Neural crest cell (in vitro differentiated cells): ENCODE measurements around the gene PHTF2. TPM values are rescaled to one million over a fixed set of nuclear protein-coding genes. Genes with fewer than 3 reads are reported as not detected.

Source experiments
- DNase-seq: peaks from one replicate; pipeline ENCODE4 v3.0.0; 2021; ENCODE audit warnings: low read depth, mixed read lengths, low spot score
- H3K27ac Mint-ChIP-seq: one replicate; pipeline ENCODE4 v1.8.0; 2021; ENCODE audit warnings: mild to moderate bottlenecking, mixed read lengths; ENCODE audit not compliant: unreplicated experiment
- H3K27me3 Mint-ChIP-seq: 2 replicates; pipeline ENCODE4 v1.8.0; 2021; ENCODE audit warnings: low read depth, mild to moderate bottlenecking, mixed read lengths
- H3K36me3 Mint-ChIP-seq: 2 replicates; pipeline ENCODE4 v1.8.0; 2021; ENCODE audit warnings: low read depth, mild to moderate bottlenecking, mixed read lengths
- H3K4me1 Mint-ChIP-seq: 2 replicates; pipeline ENCODE4 v1.8.0; 2021; ENCODE audit warnings: mixed read lengths
- H3K4me3 Mint-ChIP-seq: one replicate; pipeline ENCODE4 v1.8.0; 2021; ENCODE audit warnings: mild to moderate bottlenecking, mixed read lengths
- H3K9me3 Mint-ChIP-seq: 2 replicates; pipeline ENCODE4 v1.8.0; 2021; ENCODE audit warnings: mixed read lengths
- CTCF ChIP-seq: fragments of 200-600 bp; sonication (generic); conservative IDR thresholded peaks from 2 replicates; pipeline ENCODE4 v1.5.0; 2021; ENCODE audit warnings: antibody characterized with exemption, mild to moderate bottlenecking
- long read RNA-seq: library from polyadenylated mRNA; unstranded; transcript quantifications from one replicate; pipeline ENCODE4 v2.0.0, GENCODE V29; 2020
- total RNA-seq: library from RNA; stranded (reverse); gene quantifications from 2 replicates; pipeline ENCODE4 v1.2.1, GENCODE V29; 2021

The PHTF2 gene
- 19.8 and 23.0 TPM in 2 replicates for total RNA-seq
- long read RNA-seq, full-length matches to known transcripts: 14 of 39 reads
- long read RNA-seq, partial matches to known transcripts: 16 of 39 reads
- long read RNA-seq, other reads (novel, unspliced or antisense): 9 of 39 reads

DNA sequence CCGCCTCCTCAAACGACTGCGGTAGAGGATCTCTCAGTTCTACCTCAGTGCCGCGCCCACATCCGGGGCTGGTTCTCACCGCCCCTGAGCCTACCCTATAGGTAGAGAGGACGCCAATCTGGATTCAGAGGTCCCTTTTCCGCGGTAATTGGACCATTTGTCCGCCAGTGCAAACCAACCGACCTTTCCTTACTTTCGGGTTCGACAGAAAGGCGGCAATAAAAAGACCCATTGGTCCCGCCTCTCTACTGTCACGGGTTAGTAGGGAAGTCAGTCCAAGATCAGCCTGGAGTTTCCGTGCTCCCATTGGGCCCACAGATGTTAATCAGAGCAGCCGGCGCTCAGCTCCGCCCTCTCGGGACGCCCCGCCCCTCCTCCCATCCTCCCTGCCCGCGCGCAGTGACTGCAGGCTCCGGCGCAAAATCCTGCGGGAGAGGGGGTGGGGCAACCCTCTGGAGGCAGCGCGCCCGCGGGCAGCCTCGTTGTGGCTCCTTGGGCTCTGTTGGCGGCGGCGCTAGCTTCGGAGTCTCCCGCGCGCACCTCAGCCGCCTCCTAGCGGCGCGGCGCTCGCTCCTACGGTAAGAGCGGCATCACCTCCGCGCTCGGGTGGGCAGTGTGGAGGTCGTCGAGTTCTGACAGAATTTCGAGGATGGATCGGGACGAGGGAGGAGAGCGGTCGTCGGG lies at the start of gene PHTF2, which contains the start of gene TMEM60:
TSS of gene PHTF2 (plus strand) at position 380 of the 684 bp plus-strand sequence.
TSS of gene TMEM60 (minus strand) at position 41 of the 684 bp plus-strand sequence. CDS start 4,061 bp downstream, outside the sequence.
- peaks cover 43% of the 10 kb centered on the region for H3K4me1 Mint-ChIP-seq
- no peaks in the 10 kb centered on the region for H3K27me3 Mint-ChIP-seq
- peak; percentile 98 for DNase-seq
- H3K36me3 Mint-ChIP-seq: peaks cover 9% of the 10 kb centered on the region
- TF ChIP-seq CTCF: peak; percentile 62
- H3K4me3 Mint-ChIP-seq: peak within 1 kb of the TSS; percentile 98
- H3K27ac Mint-ChIP-seq: peak within 1 kb of the TSS; percentile 98
- no peaks in the 10 kb centered on the region for H3K9me3 Mint-ChIP-seq

GRCh38 chr7:77752016-77752415 lies 46.6 kb upstream of the PHTF2 start:
- Mint-ChIP-seq H3K4me3 (no peak overlapping the region), H3K4me1 (no peaks in the 10 kb centered on the region), H3K27ac (peak overlapping the region; percentile 54), H3K36me3 (peaks cover 7% of the 10 kb centered on the region), H3K9me3 (no peaks in the 10 kb centered on the region), H3K27me3 (no peaks in the 10 kb centered on the region)
- no peak for DNase-seq
- TF ChIP-seq CTCF: no peak

DNA sequence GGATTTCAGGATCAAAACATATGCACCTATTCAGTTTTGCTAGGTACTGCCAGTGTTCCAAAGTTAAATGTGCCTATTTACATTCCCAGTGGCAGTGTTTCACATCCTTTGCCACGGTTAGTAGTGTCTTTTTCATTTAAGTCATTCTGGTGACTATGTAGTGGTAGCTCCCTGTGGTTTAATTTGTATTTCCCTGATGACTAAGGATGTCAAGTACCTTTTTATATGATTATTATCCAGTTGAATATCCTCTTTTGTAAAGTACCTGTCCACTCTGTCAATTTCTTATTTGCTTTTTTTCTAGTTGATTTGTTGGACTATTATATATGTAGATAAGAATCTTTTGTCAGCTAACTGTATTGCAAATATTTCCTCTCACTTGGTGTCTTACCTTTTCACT lies 45.4 kb upstream of the PHTF2 start:
- Mint-ChIP-seq H3K27me3 (no peaks in the 10 kb centered on the region), H3K9me3 (no peaks in the 10 kb centered on the region), H3K4me1 (no peaks in the 10 kb centered on the region), H3K27ac (no peak overlapping the region), H3K36me3 (peaks cover 7% of the 10 kb centered on the region), H3K4me3 (no peak overlapping the region)
- no peak for DNase-seq
- TF ChIP-seq CTCF: no peak

- no peak for TF ChIP-seq CTCF
- H3K27me3 Mint-ChIP-seq: no peaks in the 10 kb centered on the region
- peak overlapping the region; percentile 75 for H3K27ac Mint-ChIP-seq
- no peaks in the 10 kb centered on the region for H3K36me3 Mint-ChIP-seq
- H3K9me3 Mint-ChIP-seq: no peaks in the 10 kb centered on the region
- H3K4me1 Mint-ChIP-seq: no peaks in the 10 kb centered on the region
- H3K4me3 Mint-ChIP-seq: no peak overlapping the region
- DNase-seq: no peak
Observed at GRCh38 chr7:77757589-77757988, 41.0 kb upstream of the PHTF2 start.

GRCh38 chr7:77759294-77759889 lies 39.2 kb upstream of the PHTF2 start:
- no peak overlapping the region for H3K27ac Mint-ChIP-seq
- H3K4me3 Mint-ChIP-seq: no peak overlapping the region
- no peaks in the 10 kb centered on the region for H3K27me3 Mint-ChIP-seq

More at GRCh38 chr7:77759294-77759889, 39.2 kb upstream of the PHTF2 start:
- H3K4me1 Mint-ChIP-seq: no peaks in the 10 kb centered on the region
- H3K9me3 Mint-ChIP-seq: no peaks in the 10 kb centered on the region
- TF ChIP-seq CTCF: peak; percentile 94
- no peaks in the 10 kb centered on the region for H3K36me3 Mint-ChIP-seq
- peak; percentile 76 for DNase-seq
